ENCODE results near the gene STUM.

Gene STUM

DNA sequence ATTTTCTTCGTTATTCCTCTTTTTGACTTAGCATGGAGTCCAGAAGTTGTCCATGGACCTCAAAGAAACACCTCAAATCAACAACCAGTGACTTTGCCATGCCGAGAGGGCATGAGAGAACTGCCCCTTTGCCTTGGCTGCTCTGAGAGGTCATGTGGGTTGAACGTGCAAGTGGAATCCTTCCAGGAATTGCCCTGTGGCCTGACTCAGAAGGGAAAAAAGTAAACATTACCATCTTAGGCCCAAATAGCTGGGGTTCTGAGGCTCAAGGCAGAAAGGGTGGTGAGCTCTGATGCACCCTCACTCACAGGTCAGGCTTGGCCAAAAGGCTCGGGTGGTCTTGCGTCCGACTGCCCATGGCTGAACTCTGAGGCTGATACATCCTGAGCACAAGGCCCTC lies 15.1 kb downstream of the STUM start:
- DNase-seq = no peak

DNA sequence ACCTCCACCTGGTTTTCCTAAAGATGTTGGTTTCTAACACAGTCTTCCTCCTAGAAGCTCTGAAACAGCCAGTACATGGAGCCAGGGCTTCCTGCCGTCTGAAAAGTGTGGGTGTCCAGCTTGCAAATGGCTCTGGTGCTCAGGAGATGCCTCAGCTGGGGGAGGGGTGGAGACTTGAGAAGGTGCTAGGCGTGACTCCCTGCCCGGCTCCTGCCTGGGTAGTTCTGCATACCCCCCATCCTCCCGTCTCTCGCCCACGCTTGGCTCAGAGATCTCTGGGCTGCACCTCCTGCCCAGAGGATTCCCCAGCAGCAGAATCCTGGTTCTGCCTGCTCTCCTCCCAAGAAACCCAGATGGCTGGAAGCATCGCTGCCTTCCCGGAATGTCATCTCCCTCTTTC lies 16.9 kb downstream of the STUM start:
- DNase-seq = no peak

DNA sequence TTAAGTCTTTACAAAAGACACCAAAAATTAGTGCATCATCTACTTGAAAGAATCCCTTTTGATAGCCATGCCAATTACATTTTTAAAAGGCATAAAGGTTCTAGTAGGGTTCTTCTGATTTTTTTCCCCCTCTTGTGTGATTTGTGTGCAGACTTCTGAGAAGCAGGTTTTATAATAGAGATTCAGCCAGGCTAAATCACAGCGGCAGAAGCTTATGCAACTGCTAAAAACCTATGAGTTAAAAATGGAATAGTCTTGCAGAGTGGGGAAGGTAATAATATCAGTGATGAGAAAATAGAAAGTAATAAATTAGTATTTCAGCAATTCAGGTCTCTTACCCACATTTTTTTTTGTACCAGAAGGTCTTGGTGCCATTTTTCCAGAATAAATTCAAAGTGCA lies 17.7 kb downstream of the STUM start:
- DNase-seq = no peak

DNA sequence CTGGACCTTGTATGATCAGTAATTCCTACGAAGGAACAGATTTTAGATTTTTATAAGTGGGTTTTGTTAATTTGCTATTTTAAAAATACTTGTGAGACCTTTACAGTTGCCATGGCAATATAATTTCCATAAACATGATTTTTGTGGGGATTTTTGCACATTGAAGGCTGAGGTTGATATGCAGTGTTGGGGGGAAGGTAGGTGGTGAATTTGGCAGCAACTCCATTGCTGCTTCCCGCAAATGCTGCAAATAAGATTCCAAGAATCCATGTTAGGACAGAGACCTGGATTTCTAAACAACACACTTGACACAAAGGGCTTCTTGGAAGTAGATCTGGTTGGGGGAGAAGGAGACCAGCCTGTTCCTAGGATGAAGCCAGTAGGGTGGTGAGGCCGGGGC lies 18.2 kb downstream of the STUM start:
- DNase-seq = no peak

DNA sequence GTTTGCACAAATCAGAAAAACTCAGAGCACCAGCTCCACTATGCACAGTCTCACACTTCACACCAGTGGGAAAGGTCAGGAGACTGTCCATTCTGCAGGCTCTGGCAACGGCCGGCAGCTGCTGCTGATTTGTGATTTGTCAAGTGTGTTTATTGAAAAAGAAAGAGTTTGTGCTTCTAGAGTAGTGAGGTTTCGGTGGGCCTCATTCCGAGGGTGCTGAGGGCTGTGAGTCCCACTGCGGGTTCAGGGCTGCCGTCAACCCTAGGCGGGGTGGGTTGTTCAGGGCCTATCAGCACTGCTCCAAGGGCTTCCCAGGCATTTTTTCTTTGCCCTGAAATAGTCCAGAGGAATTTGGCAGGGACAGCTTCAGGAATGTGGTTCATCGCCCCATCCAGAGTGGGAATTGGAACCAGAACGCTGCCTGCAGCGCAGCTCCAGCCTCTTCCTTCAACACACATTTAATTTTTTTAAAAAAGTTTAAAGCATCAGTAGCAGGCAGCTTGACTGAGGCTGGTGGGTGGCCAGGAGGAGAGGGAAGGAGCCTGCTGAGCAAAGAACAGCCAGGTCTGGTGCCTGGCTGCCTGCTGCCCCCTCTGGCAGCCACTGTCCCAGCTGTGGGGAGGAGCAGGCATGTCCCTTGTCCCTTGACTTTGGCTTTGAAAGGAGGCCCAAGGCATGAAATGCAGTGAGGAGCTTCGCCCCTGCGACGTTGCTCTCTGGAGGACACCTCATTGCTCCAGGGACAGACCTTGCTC lies 19.7 kb downstream of the STUM start:
- DNase-seq = no peak

DNA sequence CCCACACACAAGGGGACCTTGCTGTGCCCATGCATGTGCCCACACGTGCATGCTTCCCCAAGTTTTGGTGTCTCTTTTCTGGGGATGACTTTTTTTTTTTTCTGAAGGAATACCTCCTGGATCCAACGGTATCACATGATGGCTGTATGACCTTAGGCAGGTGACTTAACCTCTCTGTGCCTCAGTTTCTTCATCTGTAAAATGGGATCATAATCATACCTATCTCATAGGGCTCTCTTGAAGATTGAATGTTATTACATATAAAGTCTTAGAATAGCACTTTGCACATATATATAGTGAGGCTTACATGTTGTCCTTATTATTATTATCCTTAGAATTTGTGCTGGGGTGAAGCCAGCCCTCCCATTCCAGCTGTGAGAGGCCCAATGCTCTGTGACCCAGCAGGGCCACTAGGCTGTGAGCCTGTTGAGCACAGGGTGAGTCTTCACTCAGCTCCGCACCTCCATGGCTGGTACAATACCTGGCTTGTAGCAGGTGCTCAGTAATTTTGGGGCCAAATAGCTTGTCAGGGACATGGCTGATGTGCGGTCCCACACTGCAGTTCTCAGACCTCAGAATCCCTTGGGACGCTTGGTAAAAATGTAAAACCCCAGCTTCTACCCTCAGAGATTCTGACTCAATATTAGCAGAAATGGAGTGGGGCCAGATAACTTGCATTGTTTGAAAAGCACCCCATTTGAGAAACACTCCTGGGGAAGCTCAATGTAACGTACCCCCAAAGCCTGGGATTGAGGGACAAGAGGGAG lies 20.6 kb downstream of the STUM start:
- DNase-seq = no peak

DNA sequence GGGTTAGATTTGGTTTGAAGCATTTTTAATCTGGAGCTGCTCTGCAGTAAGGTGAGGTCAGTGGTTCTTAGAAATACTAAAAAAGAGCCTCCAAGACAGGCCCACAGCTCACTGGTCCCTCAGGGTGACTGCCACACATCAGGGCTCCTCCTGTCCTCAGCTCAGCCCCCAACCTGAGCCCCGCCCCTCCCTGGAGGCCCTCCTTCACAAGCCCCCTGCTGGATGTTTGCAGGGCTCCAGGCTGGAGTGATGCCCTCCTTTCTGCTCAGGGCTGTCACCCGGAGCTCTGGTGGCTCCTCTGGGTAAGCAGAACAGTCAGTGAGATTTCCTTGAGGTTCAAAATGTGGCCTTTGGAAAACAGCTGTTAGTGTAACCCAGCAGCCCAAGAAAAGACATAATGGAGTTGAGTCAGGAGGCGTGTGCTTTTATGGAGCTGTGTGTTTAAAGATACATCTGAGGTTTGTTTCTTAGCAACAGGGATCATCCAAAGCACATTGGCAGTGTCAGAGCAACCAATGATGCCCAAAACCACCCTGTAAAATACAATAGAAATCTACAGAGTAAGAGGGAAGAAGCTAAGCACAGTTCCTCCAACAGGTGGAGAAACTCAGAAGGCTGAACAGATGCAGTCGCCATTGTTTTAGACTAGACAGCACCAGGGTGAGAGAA lies 21.4 kb downstream of the STUM start:
- peak in 1 of 2 experiments; percentile 20 for DNase-seq

DNA sequence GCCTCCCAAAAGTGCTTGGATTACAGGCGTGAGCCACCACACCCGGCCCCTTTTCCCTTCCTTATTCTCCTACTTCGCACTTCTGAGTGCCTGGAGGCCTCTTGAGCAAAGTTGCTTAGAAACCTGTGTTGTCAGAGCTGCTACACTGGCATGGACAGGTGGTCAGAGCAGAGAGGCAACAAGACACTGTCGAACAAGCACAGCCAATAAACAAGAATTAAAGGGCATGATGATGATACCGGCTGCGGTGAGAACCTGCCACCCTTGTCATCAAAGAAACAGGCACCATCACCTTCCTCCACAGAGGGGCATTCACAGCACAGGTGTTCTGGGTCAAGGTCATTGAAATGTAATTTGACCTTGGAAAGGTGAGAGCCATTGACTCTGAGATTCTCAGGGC lies 23.3 kb downstream of the STUM start:
- no peak for DNase-seq

DNA sequence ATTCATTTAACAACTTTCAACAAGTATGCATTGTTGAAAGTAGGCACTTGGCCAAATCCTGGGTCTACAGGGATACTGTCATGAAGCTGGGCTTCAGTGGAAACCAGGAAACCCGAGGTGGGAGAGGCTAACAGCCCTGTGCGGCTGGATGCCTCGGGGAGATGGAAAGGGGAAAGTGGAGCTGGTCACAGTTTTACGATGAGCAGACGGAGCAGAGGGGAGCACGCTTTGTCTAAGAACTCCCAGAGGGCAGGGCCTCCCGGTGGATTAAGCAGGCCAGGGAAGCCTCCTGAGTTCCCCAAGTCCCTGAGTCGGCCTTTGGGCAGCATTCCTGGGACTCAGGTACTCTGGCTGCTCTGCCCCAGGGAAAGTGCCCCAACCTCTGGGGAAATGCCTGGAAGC lies 23.8 kb downstream of the STUM start:
- DNase-seq = no peak

DNA sequence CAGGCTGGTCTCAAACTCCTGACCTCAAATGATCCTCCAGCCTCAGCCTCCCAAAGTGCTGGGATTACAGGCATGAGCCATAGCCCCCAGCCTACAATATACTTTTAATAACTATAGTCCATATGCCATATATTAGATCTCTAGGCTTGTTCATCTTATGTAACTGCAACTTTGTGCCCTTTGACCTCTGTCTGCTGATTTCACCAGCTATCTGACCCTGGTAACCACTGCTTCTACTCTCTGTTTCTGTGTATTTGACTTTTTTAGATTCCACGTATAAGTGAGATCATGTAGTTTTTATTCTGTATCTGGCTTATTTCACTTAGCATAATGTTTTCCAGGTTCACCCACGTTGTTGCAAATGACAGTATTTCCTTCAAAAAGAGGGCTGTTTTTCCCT lies 25.5 kb downstream of the STUM start:
- no peak for DNase-seq

DNA sequence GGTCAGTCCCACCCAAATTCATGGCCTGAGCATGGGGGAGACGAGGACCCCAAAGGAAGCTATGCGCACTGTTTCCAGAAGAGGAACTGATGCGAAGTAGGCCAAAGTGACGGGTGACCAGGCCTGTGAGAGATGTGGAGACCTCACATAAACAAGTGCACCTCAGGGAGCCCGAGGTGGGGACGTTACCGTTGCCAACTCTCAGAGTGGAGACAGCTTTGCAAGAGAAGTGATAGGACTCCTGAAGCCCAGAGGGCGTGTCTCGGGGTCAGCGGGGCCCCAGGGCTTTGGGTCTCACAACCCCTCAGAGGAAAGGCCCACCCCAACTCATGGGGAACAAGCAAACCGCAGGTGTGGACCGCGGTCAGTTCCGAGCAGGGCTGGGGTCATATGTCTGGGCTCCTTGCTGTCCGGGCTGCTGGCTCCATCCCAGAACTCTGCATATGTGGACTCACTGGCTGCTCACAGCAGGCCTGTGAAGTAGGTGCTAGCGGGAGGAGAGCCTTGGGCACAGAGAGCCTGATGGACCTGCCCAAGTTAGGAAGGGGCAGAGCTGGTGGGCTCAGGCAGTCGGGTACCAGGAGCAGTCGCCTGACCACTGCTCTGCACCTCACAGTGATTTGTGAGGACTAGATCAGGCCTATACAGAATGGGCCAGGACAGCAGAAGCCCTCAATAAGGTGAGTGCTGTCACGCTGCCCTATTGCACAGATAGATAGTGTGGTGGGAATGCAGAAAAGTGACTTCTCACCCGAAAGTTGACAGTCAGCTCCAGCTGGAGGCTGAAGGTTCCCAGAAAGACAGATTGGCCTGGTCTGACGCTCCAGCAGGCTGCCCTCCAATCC lies 26.2 kb downstream of the STUM start:
- no peak for DNase-seq

DNA sequence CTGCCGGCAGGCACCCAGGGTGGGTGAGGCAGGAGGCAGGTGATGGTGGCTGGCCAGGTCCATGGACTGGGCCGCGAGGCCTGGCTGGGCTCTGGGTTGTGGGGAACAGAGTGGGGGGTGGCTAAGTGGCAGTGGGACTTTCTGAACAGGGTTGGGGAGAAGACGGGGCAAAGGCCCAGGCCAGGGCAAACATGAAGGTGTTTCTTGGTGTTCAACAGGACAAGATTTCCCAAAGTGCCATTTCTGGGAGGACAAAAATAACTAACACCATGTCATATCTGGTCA lies 26.8 kb downstream of the STUM start:
- DNase-seq = no peak

DNA sequence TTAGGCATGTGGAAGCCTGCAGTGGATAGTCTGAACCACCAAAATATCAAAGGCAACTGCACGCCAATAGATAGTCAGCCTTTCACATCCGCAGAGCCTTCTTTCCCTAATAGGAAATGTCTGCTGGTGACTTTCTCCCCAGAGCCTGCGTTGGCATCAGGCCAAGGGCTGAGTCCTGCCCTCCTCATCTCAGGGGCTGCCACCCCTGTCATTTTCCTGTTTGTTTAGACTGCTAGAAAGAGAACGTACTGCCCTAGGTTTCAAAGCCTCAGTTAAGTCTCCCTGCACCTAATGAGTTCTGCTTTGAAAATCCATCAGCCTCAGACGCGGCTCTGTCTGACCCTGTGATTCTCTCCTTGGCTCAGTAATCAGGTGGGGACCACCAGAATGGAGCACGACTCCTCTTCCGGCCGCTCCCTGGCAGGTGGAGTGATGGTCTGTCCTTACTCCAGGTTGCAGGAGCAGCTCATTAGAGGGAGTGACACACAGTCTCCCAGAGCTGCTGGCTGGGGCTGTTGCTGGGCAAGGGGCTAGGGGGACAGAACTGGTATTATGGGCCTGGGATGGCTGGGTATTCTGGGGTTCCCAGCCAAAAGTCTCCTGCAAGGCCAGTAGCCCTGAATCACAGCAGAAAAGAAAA lies 27.3 kb downstream of the STUM start:
- DNase-seq = no peak

DNA sequence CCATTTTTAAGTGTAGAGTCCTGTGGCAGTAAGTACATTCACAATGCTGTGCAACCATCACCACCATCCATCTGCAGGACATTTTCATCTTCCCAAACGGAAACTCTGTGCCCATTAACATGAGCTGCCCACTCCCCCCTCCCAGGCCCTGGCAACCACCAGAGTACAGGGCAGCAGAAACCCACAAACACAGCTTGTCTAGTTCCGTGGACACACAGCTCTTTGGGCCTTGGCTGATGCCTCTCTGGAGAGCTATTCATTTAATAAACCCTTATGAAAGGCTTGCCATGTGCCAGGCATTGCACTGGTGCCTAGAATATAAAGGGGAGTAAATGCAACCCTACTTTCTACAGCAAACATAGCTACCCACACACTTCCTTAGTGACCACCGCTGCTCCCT lies 28.0 kb downstream of the STUM start:
- no peak for DNase-seq

DNA sequence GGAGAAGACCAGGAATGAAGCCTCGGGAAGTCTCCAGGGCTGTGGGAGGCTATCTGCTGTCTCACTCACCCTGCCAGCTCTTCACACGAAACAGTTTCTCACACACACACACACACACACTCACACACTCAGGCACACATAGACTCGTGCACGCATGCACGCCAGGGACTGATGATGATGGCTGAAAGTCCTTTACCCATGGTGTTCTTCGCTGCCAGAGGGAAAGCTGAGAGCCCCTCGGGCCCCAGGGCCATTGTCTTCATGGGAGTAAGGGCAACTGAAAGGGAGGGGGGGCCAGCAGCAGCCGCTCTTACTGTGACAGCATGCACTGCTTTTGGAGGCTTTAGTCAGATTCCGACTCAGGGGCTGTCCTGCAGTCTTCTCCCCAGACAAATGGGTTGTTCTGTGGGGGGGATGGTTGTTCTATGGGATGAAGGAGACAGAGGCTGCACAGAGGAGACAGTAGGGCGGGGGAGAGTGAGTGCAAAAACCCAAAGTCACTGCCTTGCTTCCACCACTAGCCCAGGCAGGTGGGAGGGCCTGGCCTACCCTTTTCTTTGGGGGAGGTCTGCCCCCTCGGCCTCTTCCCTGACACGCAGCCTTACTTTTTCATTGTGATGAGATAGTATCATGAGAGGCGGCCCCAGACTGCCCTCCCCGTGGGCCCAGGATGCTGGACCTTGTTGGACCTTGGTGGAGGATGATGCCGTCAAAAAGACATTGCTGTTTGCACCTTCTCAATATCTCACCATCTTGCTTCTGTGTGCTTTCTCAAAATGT lies 29.0 kb downstream of the STUM start:
- no peak for DNase-seq

DNA sequence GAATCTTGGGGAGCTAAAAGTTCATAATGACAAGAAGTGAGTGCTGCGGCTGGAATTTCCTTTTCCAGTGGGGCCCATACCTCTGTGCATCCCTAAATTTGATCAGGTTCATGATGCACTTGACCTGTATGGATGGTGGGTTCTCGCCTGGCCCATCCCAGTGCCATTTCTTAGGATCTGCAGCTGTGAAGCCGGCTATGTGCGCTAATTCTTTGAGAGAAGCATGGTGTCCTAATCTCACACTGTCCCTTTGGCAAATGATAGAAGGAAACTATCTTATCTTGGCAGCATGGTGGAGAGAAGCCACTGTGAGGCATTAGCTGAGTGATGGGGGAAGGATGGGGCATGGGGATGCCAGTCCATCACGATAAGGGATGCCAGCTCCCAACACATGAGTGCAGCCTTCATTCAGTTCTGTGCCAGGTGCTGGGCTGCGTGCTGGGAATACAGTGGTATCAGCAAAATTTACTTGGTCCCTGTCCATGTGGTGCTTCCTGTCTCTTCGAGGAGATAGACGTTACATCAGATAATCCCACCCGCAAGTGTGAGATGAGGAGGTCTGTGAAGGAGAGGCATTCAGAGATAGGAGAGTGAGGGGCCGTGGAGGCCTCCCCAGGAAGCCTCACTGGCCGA lies 30.5 kb downstream of the STUM start:
- no peak for DNase-seq

DNA sequence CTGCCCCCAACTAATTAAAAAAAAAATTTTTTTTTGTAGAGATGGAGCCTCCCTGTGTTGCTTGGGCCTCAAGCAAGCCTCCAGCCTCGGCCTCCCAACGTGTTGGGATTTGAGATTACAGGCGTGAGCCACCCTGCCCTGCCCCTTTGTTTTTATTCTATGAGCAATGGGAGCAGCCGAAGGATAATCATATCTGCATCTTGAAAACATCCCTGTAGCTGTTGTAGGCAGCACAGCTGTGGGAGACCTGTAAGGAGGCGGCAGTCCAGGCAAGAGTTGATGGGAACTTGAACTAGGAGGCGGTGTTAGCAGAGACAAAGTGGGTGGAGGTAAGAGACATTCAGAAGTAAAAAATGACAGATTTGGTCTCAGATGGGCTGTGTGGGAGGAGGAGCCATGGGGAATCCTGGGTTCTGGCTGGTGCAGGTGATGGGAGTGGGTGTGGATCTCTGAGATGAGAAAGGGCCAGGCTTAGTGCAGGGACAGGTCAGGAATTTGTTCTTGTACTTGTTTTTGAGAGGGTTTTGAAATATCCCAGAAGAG lies 31.3 kb downstream of the STUM start:
- no peak for DNase-seq

DNA sequence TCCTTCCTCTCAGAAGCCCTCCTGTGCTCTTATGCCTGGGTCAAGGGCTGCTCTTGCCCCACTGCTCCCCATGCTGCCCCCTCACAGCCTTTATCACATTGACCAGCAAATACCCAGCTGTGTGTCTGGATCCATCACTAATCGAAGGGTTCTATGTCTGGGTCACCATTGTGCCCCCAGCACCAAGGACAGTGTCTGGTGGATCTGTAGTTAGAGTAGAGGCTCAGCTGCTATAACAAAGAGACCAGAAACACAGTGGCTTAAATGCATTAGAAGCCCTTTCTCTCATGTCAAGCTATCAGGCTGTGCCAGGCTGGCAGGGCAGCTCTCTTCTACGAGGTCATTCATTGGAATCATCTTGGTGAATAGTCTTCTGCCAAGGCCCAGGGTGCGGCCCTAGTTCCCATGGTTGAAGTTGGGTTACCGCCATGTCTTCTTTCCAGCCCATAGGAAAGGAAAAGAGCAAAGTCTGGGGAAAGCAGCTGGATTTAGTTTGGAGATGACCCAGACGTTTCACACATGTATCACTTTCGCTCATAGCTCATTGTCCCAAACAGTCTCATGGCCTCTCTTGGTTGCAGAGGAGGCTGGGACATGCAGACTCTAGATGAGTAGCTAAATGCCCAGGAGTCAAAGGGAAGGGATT lies 32.2 kb downstream of the STUM start:
- no peak for DNase-seq

DNA sequence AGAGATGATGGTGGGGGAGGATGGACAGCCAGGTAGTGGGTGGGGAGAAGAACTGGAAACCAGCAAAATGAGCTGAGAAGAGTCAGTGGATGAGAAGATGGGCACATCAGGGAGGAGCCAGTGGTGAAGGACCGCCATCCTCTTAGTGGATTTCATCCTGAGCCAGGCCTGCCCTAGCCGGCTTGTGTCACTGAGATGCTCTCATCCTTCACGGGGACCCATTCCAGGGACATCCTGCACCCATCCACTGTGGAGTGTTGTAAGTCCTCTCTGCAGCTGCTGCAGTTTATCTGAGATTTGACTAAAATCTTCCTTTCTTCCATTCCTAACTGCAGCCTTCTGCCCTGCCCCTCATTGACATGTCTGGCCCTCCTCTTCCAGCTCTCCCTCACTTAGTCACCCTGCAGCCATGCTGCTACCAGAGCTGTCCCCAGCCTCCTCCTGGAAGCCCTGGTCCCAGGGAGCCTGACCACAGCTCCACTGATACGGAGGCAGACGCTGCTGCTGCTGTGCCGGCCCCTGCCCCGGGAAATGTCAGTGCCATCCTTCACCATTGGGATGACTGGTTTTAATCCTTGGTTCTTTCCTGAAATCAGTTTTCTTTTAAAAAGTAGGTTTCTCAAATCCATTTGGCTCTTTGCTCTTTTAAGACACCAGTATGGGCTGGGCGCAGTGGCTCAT lies 33.2 kb downstream of the STUM start:
- no peak for DNase-seq

DNA sequence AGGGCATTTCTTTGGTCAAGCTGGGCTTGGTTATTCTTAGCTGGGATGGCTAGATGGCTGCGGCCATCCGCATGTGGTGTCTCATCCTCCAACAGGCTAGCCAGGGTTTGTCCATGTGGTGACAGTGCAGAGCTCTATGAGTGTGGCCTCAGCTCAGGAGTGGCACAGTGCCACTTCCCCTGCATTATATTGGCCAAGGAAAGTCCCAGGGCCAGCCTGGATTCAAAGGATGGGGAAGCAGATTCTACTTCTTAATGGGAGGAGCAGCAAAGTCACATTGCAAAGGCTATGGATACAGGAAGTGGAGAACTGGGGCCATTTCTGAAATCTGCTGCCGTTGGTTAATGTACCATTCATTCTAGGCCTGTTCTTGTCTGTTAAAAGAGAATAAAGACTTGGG lies 34.4 kb downstream of the STUM start:
- no peak for DNase-seq

All from SW 1271 (cell line).